ENCODE measurements around the gene CHCHD6.

The CHCHD6 gene

DNA sequence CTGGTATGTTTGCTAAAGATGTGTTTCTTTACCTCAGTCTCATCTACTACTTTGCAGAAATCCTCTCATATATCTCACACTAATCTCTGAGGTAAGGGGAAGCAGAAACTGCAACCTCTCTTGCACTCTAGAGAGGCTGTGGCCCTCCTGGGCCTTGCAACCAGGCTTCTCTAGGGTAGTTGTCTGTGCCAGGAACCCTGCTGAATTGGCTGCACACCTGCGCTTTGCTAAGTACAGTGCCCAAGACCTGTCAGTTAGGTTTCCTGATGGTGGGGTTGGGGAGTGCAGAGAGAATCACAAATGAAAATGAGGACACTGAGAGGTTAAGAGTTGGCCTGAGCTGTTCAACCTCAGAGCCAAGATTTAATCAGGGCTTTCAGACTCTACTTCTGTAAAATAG lies 161.7 kb downstream of the CHCHD6 start:
- TF ChIP-seq, protein P1, sequence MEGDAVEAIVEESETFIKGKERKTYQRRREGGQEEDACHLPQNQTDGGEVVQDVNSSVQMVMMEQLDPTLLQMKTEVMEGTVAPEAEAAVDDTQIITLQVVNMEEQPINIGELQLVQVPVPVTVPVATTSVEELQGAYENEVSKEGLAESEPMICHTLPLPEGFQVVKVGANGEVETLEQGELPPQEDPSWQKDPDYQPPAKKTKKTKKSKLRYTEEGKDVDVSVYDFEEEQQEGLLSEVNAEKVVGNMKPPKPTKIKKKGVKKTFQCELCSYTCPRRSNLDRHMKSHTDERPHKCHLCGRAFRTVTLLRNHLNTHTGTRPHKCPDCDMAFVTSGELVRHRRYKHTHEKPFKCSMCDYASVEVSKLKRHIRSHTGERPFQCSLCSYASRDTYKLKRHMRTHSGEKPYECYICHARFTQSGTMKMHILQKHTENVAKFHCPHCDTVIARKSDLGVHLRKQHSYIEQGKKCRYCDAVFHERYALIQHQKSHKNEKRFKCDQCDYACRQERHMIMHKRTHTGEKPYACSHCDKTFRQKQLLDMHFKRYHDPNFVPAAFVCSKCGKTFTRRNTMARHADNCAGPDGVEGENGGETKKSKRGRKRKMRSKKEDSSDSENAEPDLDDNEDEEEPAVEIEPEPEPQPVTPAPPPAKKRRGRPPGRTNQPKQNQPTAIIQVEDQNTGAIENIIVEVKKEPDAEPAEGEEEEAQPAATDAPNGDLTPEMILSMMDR (IDR thresholded peaks at IDR 0.05; ENCODE audit: extremely low read depth, insufficient read depth, missing control alignments), result no peak
- in situ Hi-C loops (cut with MboI; ENCODE audit: low pct_unique_long_range_greater_than_20kb, low sequenced_read_pairs, unreplicated experiment), result no loop called here
- DNase-seq (ENCODE audit: low spot score), result no peak

DNA sequence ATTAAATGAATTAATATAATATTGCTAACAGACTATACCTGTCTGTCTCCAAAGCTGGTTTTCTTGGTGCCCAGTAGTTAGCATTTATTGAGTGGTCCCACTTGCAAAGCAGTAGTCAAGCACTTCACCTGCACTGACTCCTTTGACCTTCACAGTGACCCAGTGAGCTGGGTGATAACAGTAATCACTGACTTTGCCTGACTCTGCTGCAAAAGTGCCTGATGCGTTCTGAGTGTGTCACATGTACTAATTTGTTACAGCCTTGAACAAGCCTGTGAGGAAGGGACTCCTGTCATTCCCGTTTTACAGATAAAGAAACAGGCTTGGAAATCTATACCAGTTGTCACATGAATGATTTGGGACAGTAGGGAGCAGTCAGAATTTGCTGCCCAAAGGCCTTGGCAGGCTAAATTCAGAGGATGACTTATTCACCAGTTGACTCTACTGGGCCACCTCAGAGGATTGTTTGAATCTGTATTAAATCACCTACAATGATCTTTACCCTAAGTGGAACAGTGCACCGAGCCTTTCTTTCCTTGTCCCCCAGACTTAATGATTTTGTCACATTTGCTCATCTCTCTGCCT lies 162.2 kb downstream of the CHCHD6 start:
- TF ChIP-seq, protein P1 (IDR thresholded peaks at IDR 0.05; ENCODE audit: extremely low read depth, insufficient read depth, missing control alignments), result no peak

DNA sequence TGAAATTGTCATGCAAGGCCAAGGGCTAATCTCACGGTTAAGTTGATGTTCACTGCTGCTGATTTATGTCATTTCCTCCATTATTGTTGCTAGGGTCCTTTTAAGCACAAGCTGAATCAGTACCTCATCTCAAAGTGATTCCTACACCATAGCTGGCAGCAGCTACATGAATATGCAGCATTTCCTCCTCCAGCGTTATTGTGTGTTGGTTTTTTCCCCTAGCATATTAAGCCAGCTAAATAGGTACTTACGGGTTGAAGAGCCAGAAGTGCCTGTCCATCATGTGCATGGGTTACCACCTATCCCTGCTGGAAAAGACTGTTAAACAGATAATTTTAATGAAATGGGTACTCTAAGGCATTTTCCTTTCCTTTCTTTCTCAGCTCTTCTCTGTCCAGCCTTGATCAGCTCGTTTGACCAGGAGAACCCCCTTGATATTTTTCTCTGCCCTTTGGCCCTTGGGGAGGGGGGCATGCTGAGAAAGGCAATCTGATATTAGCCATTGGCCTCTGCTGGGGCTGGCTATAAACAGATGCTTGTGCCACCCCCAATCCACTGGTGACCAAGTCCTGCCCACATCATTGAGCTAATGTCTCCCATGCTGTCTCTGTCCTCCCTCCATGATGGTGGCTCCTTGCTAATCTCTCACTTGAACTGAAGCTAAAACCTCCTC lies 163.3 kb downstream of the CHCHD6 start:
- TF ChIP-seq, protein P1 (IDR thresholded peaks at IDR 0.05; ENCODE audit: extremely low read depth, insufficient read depth, missing control alignments), result no peak
- no peak for DNase-seq (ENCODE audit: low spot score)
- in situ Hi-C loops (cut with MboI; ENCODE audit: low pct_unique_long_range_greater_than_20kb, low sequenced_read_pairs, unreplicated experiment), result no loop called here

More for the DNA sequence above, 162.2 kb downstream of the CHCHD6 start:
- DNase-seq (ENCODE audit: low spot score), result no peak
- in situ Hi-C loops (cut with MboI; ENCODE audit: low pct_unique_long_range_greater_than_20kb, low sequenced_read_pairs, unreplicated experiment), result no loop called here

DNA sequence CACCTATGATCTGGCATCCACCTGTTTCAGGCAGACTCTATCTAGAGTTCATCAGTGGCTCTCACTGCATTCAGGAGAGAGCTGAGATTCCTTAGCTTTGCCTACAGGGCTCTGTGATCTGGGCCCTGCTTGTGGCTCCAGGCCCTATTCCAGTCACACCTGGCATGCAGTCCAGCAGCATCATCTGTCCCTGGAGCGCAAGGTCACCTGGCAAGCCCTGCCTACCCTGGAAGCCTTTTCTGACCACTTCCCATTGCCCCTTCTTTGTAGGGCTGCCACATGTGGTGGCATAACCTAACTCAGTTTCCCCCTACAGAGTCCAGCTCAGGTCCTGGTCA lies 163.8 kb downstream of the CHCHD6 start:
- TF ChIP-seq, protein P1 (IDR thresholded peaks at IDR 0.05; ENCODE audit: extremely low read depth, insufficient read depth, missing control alignments), result no peak
- no peak for DNase-seq (ENCODE audit: low spot score)
- in situ Hi-C loops (cut with MboI; ENCODE audit: low pct_unique_long_range_greater_than_20kb, low sequenced_read_pairs, unreplicated experiment), result no loop called here

DNA sequence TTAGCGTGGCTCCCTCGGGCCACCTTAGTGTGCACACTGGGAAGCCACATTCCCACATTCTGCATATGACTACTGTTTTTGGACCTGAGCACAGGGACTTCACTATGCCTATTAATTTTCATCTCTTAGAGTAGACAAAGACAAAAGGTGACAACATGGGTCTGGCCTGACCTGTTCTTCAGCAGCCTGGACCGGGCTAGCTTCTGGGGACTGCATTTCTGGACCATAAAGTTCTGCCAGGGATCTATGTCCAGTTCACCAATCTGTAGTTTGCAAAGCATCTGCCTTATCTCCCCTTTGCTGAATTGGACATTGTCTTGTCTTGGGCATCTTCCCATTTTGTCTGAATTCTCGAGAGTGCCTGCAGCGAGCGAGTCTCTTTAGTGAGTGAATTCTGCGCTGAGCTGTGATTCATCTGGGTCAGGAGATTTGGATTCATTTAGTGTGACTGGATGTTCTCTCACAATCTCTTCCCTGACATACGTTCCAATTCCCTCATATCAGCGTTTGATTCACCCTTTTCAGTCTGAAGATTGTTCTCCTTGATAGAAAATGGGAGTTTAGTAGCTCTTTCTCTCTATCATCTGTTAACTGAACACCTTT lies 166.7 kb downstream of the CHCHD6 start:
- in situ Hi-C loops (cut with MboI; ENCODE audit: low pct_unique_long_range_greater_than_20kb, low sequenced_read_pairs, unreplicated experiment), result no loop called here
- TF ChIP-seq, protein P1 (IDR thresholded peaks at IDR 0.05; ENCODE audit: extremely low read depth, insufficient read depth, missing control alignments), result no peak
- DNase-seq (ENCODE audit: low spot score), result no peak

DNA sequence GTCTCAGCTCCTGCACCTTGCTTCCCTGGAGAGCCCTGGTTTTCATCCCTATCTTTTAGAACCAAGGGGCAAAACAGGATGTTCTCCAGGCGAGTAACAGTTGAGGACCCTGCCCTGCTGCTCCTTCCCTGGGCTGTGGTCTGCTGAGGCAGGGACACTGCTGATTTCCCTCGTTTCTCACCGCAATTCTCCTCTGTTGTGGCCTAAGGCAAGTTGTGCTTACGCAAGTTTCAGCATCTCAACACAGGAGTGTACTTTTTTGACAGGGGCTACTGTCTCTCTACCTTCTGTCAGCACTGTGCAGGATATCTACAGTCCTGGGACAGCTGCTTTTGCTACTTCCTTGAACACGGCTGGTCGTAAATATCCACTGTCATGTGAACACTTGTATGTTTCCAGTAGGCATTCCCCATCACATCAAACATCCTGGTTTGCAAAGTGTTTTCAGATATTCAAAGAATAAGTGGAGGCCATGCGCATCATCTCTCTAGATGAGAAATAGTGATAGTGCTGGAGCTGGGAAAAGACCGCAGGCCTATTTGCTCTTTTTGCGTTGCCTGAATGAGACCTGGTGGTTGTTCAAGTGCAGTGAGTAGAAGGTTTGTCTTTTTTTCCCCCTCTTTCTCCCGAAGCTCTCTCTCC lies 168.8 kb downstream of the CHCHD6 start:
- in situ Hi-C loops (cut with MboI; ENCODE audit: low pct_unique_long_range_greater_than_20kb, low sequenced_read_pairs, unreplicated experiment), result no loop called here
- TF ChIP-seq, protein P1 (IDR thresholded peaks at IDR 0.05; ENCODE audit: extremely low read depth, insufficient read depth, missing control alignments), result no peak
- no peak for DNase-seq (ENCODE audit: low spot score)
